Measurements from ENCODE around the gene CORO6. TPM values are rescaled to one million over a fixed set of nuclear protein-coding genes. Genes with fewer than 3 reads are reported as not detected.

CORO6 gene
- total and polyA plus RNA-seq, 2 of the 13 experiments (the other 11 are each of a cell fraction or from before 2014, with no cell fraction given), result 0.42 to 0.82 TPM

- TF ChIP-seq POLR2G (IDR thresholded peaks at IDR 0.05; ENCODE audit: low read depth, low read length), result no peak; the same call in 1 of the 2 replicates
- no peak for TF ChIP-seq SOX13 (IDR thresholded peaks at IDR 0.05)
- TF ChIP-seq SOX13 (CRISPR knock-in tag; conservative IDR thresholded peaks at IDR 0.05 in 1 of 2, IDR thresholded peaks at IDR 0.05 in 1 of 2), result no peak
- no peak for TF ChIP-seq FOXK2 (IDR thresholded peaks at IDR 0.05)
- TF ChIP-seq DMTF1 (CRISPR knock-in tag; IDR thresholded peaks at IDR 0.05), result no peak
- TF ChIP-seq ELF3 (CRISPR knock-in tag; IDR thresholded peaks at IDR 0.05), result no peak
- TF ChIP-seq TFE3 (CRISPR knock-in tag; IDR thresholded peaks at IDR 0.05), result 0 out of 2 replicates have a peak, but pooled peaks have one; percentile 36
- no peak for TF ChIP-seq ZNF570 (CRISPR knock-in tag; IDR thresholded peaks at IDR 0.05; ENCODE audit: borderline replicate concordance)
- TF ChIP-seq ZBTB4 (CRISPR knock-in tag; IDR thresholded peaks at IDR 0.05; ENCODE audit: borderline replicate concordance), result no peak; the same call in 1 of the 2 replicates
- no peak for TF ChIP-seq ZFP90 (CRISPR knock-in tag; IDR thresholded peaks at IDR 0.05; ENCODE audit: borderline replicate concordance)
- no peak for TF ChIP-seq ZBTB7A (CRISPR knock-in tag; IDR thresholded peaks at IDR 0.05)
- TF ChIP-seq SP4 (CRISPR knock-in tag; IDR thresholded peaks at IDR 0.05), result no peak
- no peak; the same call in 1 of the 2 replicates for TF ChIP-seq CCDC6 (CRISPR knock-in tag; IDR thresholded peaks at IDR 0.05)
- TF ChIP-seq SP2 (CRISPR knock-in tag; IDR thresholded peaks at IDR 0.05), result 0 out of 2 replicates have a peak, but pooled peaks have one; percentile 10
- no peak for TF ChIP-seq NFKBIZ (CRISPR knock-in tag; IDR thresholded peaks at IDR 0.05)
- peak; percentile 77; the same call in 1 of the 2 replicates for TF ChIP-seq SMYD3 (CRISPR knock-in tag; IDR thresholded peaks at IDR 0.05)
- TF ChIP-seq IRF2 (CRISPR knock-in tag; IDR thresholded peaks at IDR 0.05), result no peak
- TF ChIP-seq ZNF724P (CRISPR knock-in tag; IDR thresholded peaks at IDR 0.05; ENCODE audit: borderline replicate concordance), result no peak
- TF ChIP-seq CEBPG (CRISPR knock-in tag; IDR thresholded peaks at IDR 0.05), result no peak
- peak; percentile 33; the same call in 1 of the 2 replicates for TF ChIP-seq FOXO1 (CRISPR knock-in tag; IDR thresholded peaks at IDR 0.05)
- TF ChIP-seq PRDM4 (CRISPR knock-in tag; IDR thresholded peaks at IDR 0.05; ENCODE audit: borderline replicate concordance), result no peak
Measured at GRCh38 chr17:29591146-29591736, 31.5 kb downstream of the CORO6 start (continued).
